Adipocyte (in vitro differentiated cells): ENCODE measurements around the gene MTO1.
"Not testable (repeated sequence)": the region's sequence is repeated elsewhere in the genome, so short reads cannot be mapped to it uniquely, and the experiment has no call there.

ENCODE experiments used
- DNase-seq: peaks from one replicate; pipeline ENCODE4 v3.0.0-alpha.2; 2015; ENCODE audit warnings: low read depth
- H3K27me3 ChIP-seq: replicated peaks from 2 replicates; pipeline ENCODE4 v1.7.0; 2013; ENCODE audit warnings: mild to moderate bottlenecking, low read length, moderate library complexity; ENCODE audit not compliant: control insufficient read depth, insufficient read depth
- H3K36me3 ChIP-seq: 2 replicates; pipeline ENCODE4 v1.7.0; 2013; ENCODE audit warnings: low read length, mild to moderate bottlenecking, moderate library complexity; ENCODE audit not compliant: control insufficient read depth, insufficient read depth, severe bottlenecking
- H3K4me1 ChIP-seq: 2 replicates; pipeline ENCODE4 v1.7.0; 2013; ENCODE audit warnings: mild to moderate bottlenecking, low read length, moderate library complexity; ENCODE audit not compliant: control insufficient read depth, insufficient read depth
- H3K4me3 ChIP-seq: 2 replicates; pipeline ENCODE4 v1.7.0; 2013; ENCODE audit warnings: mild to moderate bottlenecking, low read length, moderate library complexity
- H3K9ac ChIP-seq: 2 replicates; pipeline ENCODE4 v1.7.0; 2013; ENCODE audit warnings: mild to moderate bottlenecking, low read length, moderate library complexity
- H3K9me3 ChIP-seq: 2 replicates; pipeline ENCODE4 v1.7.0; 2013; ENCODE audit warnings: mild to moderate bottlenecking, low read length, moderate library complexity; ENCODE audit not compliant: control insufficient read depth

The MTO1 gene

DNA sequence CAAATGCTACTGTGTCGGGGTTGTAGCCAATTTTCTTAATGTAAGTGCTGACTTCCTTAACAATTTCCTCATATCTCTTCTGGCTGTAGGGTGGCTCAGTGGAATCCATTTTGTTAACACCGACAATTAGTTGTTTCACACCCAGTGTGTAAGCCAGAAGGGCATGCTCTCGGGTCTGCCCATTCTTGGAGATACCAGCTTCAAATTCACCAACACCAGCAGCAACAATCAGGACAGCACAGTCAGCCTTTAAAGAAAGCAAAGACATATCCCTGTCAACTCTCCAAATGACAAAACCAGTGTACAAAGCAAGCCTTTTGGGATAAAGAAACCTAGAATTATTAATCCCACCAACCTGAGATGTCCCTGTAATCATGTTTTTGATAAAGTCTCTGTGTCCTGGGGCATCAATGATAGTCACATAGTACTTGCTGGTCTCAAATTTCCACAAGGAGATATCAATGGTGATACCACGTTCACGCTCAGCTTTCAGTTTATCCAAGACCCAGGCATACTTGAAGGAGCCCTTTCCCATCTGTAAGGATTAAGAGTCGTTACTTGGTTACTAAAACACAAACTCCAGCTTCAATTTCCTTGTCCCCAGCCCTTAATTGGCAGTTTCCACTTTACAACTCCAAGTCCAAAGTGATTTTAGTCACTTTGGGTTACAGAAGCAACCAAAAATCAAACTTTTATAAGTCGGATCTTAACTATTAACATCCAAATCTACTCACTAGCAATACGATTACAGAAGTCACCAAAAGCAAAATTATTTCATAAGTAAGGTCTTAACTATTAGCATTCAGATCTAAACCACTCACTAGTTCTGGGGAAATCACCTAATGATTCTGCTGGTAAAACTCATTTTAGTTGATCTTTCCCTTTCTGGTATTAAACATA lies 57.7 kb downstream of the MTO1 start:
- Histone ChIP-seq H3K36me3 (peaks cover 54% of the 10 kb centered on the region), H3K9ac (peak overlapping the region; percentile 99), H3K4me3 (peak overlapping the region; percentile 91), H3K4me1 (peaks cover 38% of the 10 kb centered on the region)
- H3K27me3 ChIP-seq, H3K9me3 ChIP-seq: not testable (repeated sequence)
- DNase-seq: peak; percentile 30

- H3K4me1 ChIP-seq: peaks cover 38% of the 10 kb centered on the region
- peaks cover 49% of the 10 kb centered on the region for H3K36me3 ChIP-seq
- DNase-seq: peak; percentile 84
- H3K27me3 ChIP-seq: no peaks in the 10 kb centered on the region
- peak overlapping the region; percentile 99 for H3K9ac ChIP-seq
- no peaks in the 10 kb centered on the region for H3K9me3 ChIP-seq
- H3K4me3 ChIP-seq: peak overlapping the region; percentile 91
These were observed 58.6 kb downstream of the MTO1 start for GRCh38 chr6:73519926-73520687.

- Histone ChIP-seq H3K36me3 (peaks cover 42% of the 10 kb centered on the region), H3K4me3 (peak within 1 kb of the TSS; percentile 91), H3K9me3 (no peaks in the 10 kb centered on the region), H3K27me3 (no peaks in the 10 kb centered on the region), H3K4me1 (peaks cover 41% of the 10 kb centered on the region), H3K9ac (peak within 1 kb of the TSS; percentile 99)
- peak; percentile 100 for DNase-seq
These were observed 59.3 kb downstream of the MTO1 start, which contains the start of gene EEF1A1 for GRCh38 chr6:73520688-73521350. Gene EEF1A1 (minus strand): TSS chr6:73521032. CDS start chr6:73520026, 1,006 bp downstream.

DNA sequence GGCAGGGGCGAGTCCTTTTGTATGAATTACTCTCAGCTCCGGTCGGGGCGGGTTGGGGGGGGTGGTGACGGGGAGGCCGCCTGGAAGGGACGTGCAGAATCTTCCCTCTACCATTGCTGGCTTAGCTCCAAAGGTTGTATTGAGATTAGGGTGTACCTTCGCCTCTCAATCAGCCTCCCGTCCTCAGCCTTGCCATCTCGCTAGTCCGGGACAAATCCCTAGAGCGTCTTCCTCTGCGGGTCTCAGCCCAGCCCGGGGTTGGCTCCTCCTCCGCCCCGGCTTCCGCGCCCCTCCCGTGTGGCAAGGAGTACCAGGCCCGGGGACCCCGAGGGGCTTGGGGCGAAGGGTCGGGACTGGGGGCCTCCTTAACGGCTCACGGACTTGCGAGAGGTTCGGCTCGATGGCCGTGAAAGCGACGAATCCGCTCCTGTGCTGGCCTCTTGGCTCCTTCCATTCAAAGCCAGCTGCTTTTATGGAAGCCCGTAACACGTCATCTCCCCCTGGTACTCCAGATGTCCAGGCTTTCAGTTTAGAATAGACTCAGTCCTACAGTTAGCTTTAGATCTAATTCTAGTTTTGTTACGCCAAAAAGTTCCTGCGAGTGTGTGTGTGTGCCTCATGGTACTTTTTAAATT lies 59.9 kb downstream of the MTO1 start:
- Histone ChIP-seq H3K36me3 (peaks cover 35% of the 10 kb centered on the region), H3K4me3 (peak overlapping the region; percentile 91), H3K4me1 (peaks cover 35% of the 10 kb centered on the region), H3K9ac (peak overlapping the region; percentile 99), H3K27me3 (no peaks in the 10 kb centered on the region), H3K9me3 (no peaks in the 10 kb centered on the region)
- DNase-seq: peak; percentile 91

GRCh38 chr6:73523434-73524123 lies 62.0 kb downstream of the MTO1 start:
- Histone ChIP-seq H3K4me3 (peak overlapping the region; percentile 87), H3K4me1 (peaks cover 26% of the 10 kb centered on the region)
- peak; percentile 38 for DNase-seq

GRCh38 chr6:73525546-73526330 lies 64.2 kb downstream of the MTO1 start:
- Histone ChIP-seq H3K4me3 (no peak overlapping the region), H3K36me3 (no peaks in the 10 kb centered on the region), H3K4me1 (peaks cover 26% of the 10 kb centered on the region), H3K9ac (peak overlapping the region; percentile 31), H3K27me3 (no peaks in the 10 kb centered on the region), H3K9me3 (no peaks in the 10 kb centered on the region)
- peak; percentile 40 for DNase-seq

More at GRCh38 chr6:73523434-73524123, 62.0 kb downstream of the MTO1 start:
- Histone ChIP-seq H3K9ac (peak overlapping the region; percentile 93), H3K36me3 (peaks cover 16% of the 10 kb centered on the region), H3K27me3 (no peaks in the 10 kb centered on the region), H3K9me3 (no peaks in the 10 kb centered on the region)

DNA sequence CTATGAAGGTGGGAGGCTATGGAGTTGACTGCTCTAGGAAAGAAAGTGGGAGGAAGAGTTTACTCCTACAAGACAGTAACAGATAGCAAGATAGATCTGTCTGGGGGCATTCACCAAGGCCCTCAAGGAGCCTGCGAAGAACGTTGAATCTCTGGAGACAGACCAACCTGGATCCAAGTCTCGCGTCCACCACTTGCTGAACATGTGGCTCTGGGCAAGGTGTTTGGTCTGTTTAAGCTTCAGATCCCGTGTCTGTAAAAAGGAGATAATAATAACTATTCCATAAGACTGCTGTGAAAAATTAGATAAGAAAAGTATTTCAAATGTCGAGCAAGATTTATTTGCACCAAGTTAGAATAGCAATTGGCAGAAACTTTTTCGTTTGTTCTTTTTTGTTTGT lies 67.4 kb downstream of the MTO1 start:
- no peaks in the 10 kb centered on the region for H3K9me3 ChIP-seq
- H3K9ac ChIP-seq: no peak overlapping the region
- H3K4me1 ChIP-seq: peaks cover 9% of the 10 kb centered on the region
- H3K27me3 ChIP-seq: no peaks in the 10 kb centered on the region
- DNase-seq: no peak
- no peaks in the 10 kb centered on the region for H3K36me3 ChIP-seq
- H3K4me3 ChIP-seq: no peak overlapping the region

GRCh38 chr6:73532293-73532692 lies 70.8 kb downstream of the MTO1 start:
- no peak overlapping the region for H3K9ac ChIP-seq
- no peaks in the 10 kb centered on the region for H3K4me1 ChIP-seq
- no peak for DNase-seq
- H3K27me3 ChIP-seq: no peaks in the 10 kb centered on the region
- no peak overlapping the region for H3K4me3 ChIP-seq
- no peaks in the 10 kb centered on the region for H3K9me3 ChIP-seq
- no peaks in the 10 kb centered on the region for H3K36me3 ChIP-seq

- no peaks in the 10 kb centered on the region for H3K9me3 ChIP-seq
- no peak overlapping the region for H3K9ac ChIP-seq
- no peak for DNase-seq
- H3K4me3 ChIP-seq: no peak overlapping the region
- no peaks in the 10 kb centered on the region for H3K36me3 ChIP-seq
- H3K27me3 ChIP-seq: no peaks in the 10 kb centered on the region
- H3K4me1 ChIP-seq: peaks cover 2% of the 10 kb centered on the region
These were observed 73.1 kb downstream of the MTO1 start for GRCh38 chr6:73534628-73535027.

GRCh38 chr6:73537677-73538076 lies 76.1 kb downstream of the MTO1 start:
- Histone ChIP-seq H3K4me3 (no peak overlapping the region), H3K9me3 (no peaks in the 10 kb centered on the region), H3K9ac (no peak overlapping the region), H3K4me1 (peaks cover 2% of the 10 kb centered on the region), H3K27me3 (no peaks in the 10 kb centered on the region), H3K36me3 (no peaks in the 10 kb centered on the region)
- no peak for DNase-seq
